ENCODE data around the gene CRYL1. TPM values are rescaled to one million over a fixed set of nuclear protein-coding genes. Genes with fewer than 3 reads are reported as not detected.
A peak's percentile ranks its signal among the peaks of the same experiment; 100 is the strongest.

Gene CRYL1, protein sequence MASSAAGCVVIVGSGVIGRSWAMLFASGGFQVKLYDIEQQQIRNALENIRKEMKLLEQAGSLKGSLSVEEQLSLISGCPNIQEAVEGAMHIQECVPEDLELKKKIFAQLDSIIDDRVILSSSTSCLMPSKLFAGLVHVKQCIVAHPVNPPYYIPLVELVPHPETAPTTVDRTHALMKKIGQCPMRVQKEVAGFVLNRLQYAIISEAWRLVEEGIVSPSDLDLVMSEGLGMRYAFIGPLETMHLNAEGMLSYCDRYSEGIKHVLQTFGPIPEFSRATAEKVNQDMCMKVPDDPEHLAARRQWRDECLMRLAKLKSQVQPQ
- total RNA-seq (6.5 and 11.8 TPM in 2 replicates), polyA plus RNA-seq (12.6 and 15.1 TPM in 2 replicates), polyA minus RNA-seq (11.3 and 11.7 TPM in 2 replicates)
- total RNA-seq (2013) = 15.7 TPM

GRCh38 chr13:20525601-20526544 is at the start of gene CRYL1:
Gene CRYL1, minus strand, starts transcription at chr13:20525857. Its CDS starts 63 bp downstream, at chr13:20525794.
- Histone ChIP-seq H3K79me2 (ENCODE audit: control insufficient read depth, insufficient read depth, low read length) (no peaks in the 10 kb centered on the region), H3K27ac (ENCODE audit: low read length in 2 of 2) (peak within 1 kb of the TSS; percentile 60 to 73), H3K4me1 (ENCODE audit: control insufficient read depth in 2 of 2, insufficient read depth in 2 of 2, low read length in 2 of 2) (peaks cover 6 to 15% of the 10 kb centered on the region in 2 donors), H3K4me3 (ENCODE audit: control extremely low read depth in 1 of 5, extremely low read depth in 1 of 5, insufficient read depth in 1 of 5, low read depth in 2 of 5, low read length in 4 of 5) (peak within 1 kb of the TSS; percentile 65 to 79 (median 74)), H3K9ac (ENCODE audit: low read length) (peak within 1 kb of the TSS; percentile 84), H3K4me2 (replicated peaks; ENCODE audit: low read depth, low read length, poor library complexity, severe bottlenecking) (peak within 1 kb of the TSS; percentile 85), H2AFZ (ENCODE audit: insufficient read depth, low read depth, low read length, poor library complexity, severe bottlenecking) (peak within 1 kb of the TSS; percentile 97), H3K9me3 (ENCODE audit: control extremely low read depth in 1 of 3, control insufficient read depth in 2 of 3, insufficient read depth in 1 of 3, low read length in 2 of 3) (no peaks in the 10 kb centered on the region), H4K20me1 (ENCODE audit: control insufficient read depth, insufficient read depth, low read length, poor library complexity, severe bottlenecking) (no peaks in the 10 kb centered on the region), H3K36me3 (replicated peaks in 1 of 2; ENCODE audit: control extremely low read depth in 1 of 2, control insufficient read depth in 1 of 2, extremely low read depth in 1 of 2, insufficient read depth in 2 of 2, low read length in 1 of 2) (no peaks in the 10 kb centered on the region), H3K27me3 (replicated peaks in 1 of 4; ENCODE audit: control extremely low read depth in 1 of 4, control insufficient read depth in 3 of 4, insufficient read depth in 4 of 4, low read length in 3 of 4) (peaks cover 0 to 5% (median 1%) of the 10 kb centered on the region in 4 experiments)
- peaks cover 14% of the 10 kb centered on the region for H3K4me1 Mint-ChIP-seq
- TF ChIP-seq CTCF (IDR thresholded peaks at IDR 0.05) (no peak), EZH2 (IDR thresholded peaks at IDR 0.05; ENCODE audit: borderline replicate concordance, insufficient read depth, low read depth, low read length, poor library complexity, severe bottlenecking) (no peak)
- H3K27me3 Mint-ChIP-seq = peaks cover 6% of the 10 kb centered on the region
- H3K27ac Mint-ChIP-seq = peak within 1 kb of the TSS; percentile 86
- no peaks in the 10 kb centered on the region for H3K9me3 Mint-ChIP-seq (ENCODE audit: insufficient read depth)
- ATAC-seq (ENCODE audit: low read depth) (peak; percentile 90), DNase-seq (peak; percentile 82)
- ChIA-PET CTCF (interaction anchor here (1.0 to 1.2 kb wide), 3 partner anchors 19 to 71 kb away, joined by 3 to 5 read pairs (median 3); no protein-coding TSS in a partner anchor), POLR2A (interaction anchor here (0.6 to 1.0 kb wide), 3 partner anchors 19 to 562 kb away, joined by 3 to 4 read pairs (median 3); no protein-coding TSS in a partner anchor)
- peak within 1 kb of the TSS; percentile 91 for H3K4me3 Mint-ChIP-seq
- intact Hi-C loops (cut with micrococcal nuclease) = loop anchor here (1.0 to 10.0 kb wide), 3 partner anchors 18 to 249 kb away; partner anchors contain the start of genes EEF1AKMT1 and IFT88
- under 1% methylated on average over 89 of the region's 89 CpGs for WGBS (ENCODE audit: insufficient coverage)
